GM23338 (cell line): ENCODE measurements around the gene FRY.

Experiments used
- CREB1 ChIP-seq: fragments of 250-450 bp; sonication (Bioruptor Pico); IDR thresholded peaks from 2 replicates; pipeline ENCODE4 v1.5.0; 2020; ENCODE audit warnings: low read depth, mild to moderate bottlenecking, moderate library complexity
- CTCF ChIP-seq, 2 experiments: fragments of 200-600 bp in 1 of 2; sonication (generic) in 1 of 2; conservative IDR thresholded peaks; 2 replicates each; pipeline versions ENCODE4 v1.5.1 to v1.6.1; 2016 to 2017; ENCODE audit warnings: antibody characterized with exemption in 2 of 2, low read depth in 2 of 2, mild to moderate bottlenecking in 2 of 2, moderate library complexity in 1 of 2
- ETS1 ChIP-seq: IDR thresholded peaks from 2 replicates; pipeline ENCODE4 v1.6.1; 2016; ENCODE audit warnings: antibody characterized with exemption
- EZH2 ChIP-seq: fragments of 200-600 bp; sonication (generic); IDR thresholded peaks from one replicate; pipeline ENCODE4 v1.8.0; 2017; ENCODE audit warnings: antibody characterized with exemption, mild to moderate bottlenecking, low read depth; ENCODE audit not compliant: unreplicated experiment
- EZH2phosphoT487 ChIP-seq: fragments of 200-600 bp; sonication (generic); IDR thresholded peaks from one replicate; pipeline ENCODE4 v1.8.1; 2018; ENCODE audit warnings: antibody characterized with exemption; ENCODE audit not compliant: unreplicated experiment
- JUNB ChIP-seq: IDR thresholded peaks from one replicate; pipeline ENCODE4 v1.6.1; 2016; ENCODE audit warnings: antibody characterized with exemption; ENCODE audit not compliant: unreplicated experiment
- NANOG ChIP-seq: IDR thresholded peaks from 2 replicates; pipeline ENCODE4 v1.6.1; 2016; ENCODE audit warnings: antibody characterized with exemption, borderline replicate concordance
- POLR2AphosphoS5 ChIP-seq: IDR thresholded peaks from 2 replicates; pipeline ENCODE4 v1.6.1; 2016; ENCODE audit warnings: antibody characterized with exemption, low read depth
- REST ChIP-seq: IDR thresholded peaks from one replicate; pipeline ENCODE4 v1.6.1; 2018; ENCODE audit warnings: antibody characterized with exemption; ENCODE audit not compliant: unreplicated experiment
- STAT1 ChIP-seq: IDR thresholded peaks from one replicate; pipeline ENCODE4 v1.6.1; 2016; ENCODE audit warnings: antibody characterized with exemption; ENCODE audit not compliant: unreplicated experiment
- ZNF114 ChIP-seq: fragments of 250-450 bp; sonication (Bioruptor Pico); IDR thresholded peaks from 2 replicates; pipeline ENCODE4 v1.5.0; 2020; ENCODE audit warnings: mild to moderate bottlenecking, moderate library complexity
- ZNF331 ChIP-seq: fragments of 250-450 bp; sonication (Bioruptor Pico); IDR thresholded peaks from 2 replicates; pipeline ENCODE4 v1.5.0; 2020; ENCODE audit warnings: low read depth, mild to moderate bottlenecking, moderate library complexity
- ZNF462 ChIP-seq: fragments of 250-450 bp; sonication (Bioruptor Pico); IDR thresholded peaks from 2 replicates; pipeline ENCODE4 v1.5.0; 2020; ENCODE audit warnings: mild to moderate bottlenecking, moderate library complexity

GRCh38 chr13:32093006-32093405 is 61.4 kb downstream of the FRY start:
- TF ChIP-seq CREB1 (no peak), CTCF (conservative IDR thresholded peaks at IDR 0.05; ENCODE audit: low read depth in 2 of 2) (no peak), EZH2 (no peak), EZH2phosphoT487 (no peak), POLR2AphosphoS5 (no peak), REST (no peak), ETS1 (no peak), ZNF331 (CRISPR knock-in tag) (no peak), STAT1 (no peak), JUNB (no peak), NANOG (no peak), ZNF114 (no peak), ZNF462 (CRISPR knock-in tag) (no peak)
